T-helper 1 cell treated with Interleukin-12 subunit alpha and Interleukin-12 subunit beta and Interleukin-4 antibody, amounts not matched to agents 30 ng/mL and 1 ng/mL, for 36 hours (primary cell): Measurements from ENCODE around the gene PIP4K2B. TPM values are rescaled to one million over a fixed set of nuclear protein-coding genes. Genes with fewer than 3 reads are reported as not detected.
"Not testable (repeated sequence)": the region's sequence is repeated elsewhere in the genome, so short reads cannot be mapped to it uniquely, and the experiment has no call there.

Experiments
- intact Hi-C: fragments of 100-400 bp; cut with micrococcal nuclease; formaldehyde crosslinking; loops from one replicate; pipeline ENCODE4 v1.15.1; 2024
- total RNA-seq: library from RNA; stranded (reverse); gene quantifications from 2 replicates; pipeline ENCODE4 v1.2.3, GENCODE V29; 2022

PIP4K2B gene
- total RNA-seq, 1 donor from 2014 or later = 44.1 TPM

- intact Hi-C loops = loop anchor here (1.0 kb wide), 3 partner anchors 22 to 172 kb away; partner anchors contain the start of gene PSMB3
Measured at GRCh38 chr17:38730526-38731379, 68.6 kb downstream of the PIP4K2B start.

- intact Hi-C loops = loop anchor here (1.0 kb wide), 3 partner anchors 22 to 172 kb away; partner anchors contain the start of gene PSMB3
Measured at GRCh38 chr17:38729886-38730525, 69.3 kb downstream of the PIP4K2B start, which contains the start of gene CISD3. TSS of gene CISD3 (plus strand) at chr17:38730341. CDS start at chr17:38730359, 18 bp downstream.

- intact Hi-C loops = no loop called here
Measured at GRCh38 chr17:38729368-38729885, 69.9 kb downstream of the PIP4K2B start.

- intact Hi-C loops = loop anchor here (1.0 kb wide), 3 partner anchors 10 to 27 kb away; no protein-coding TSS in a partner anchor
Measured at GRCh38 chr17:38728290-38728831, 71.0 kb downstream of the PIP4K2B start.

- intact Hi-C loops = loop anchor here (1.0 kb wide), 3 partner anchors 9 to 26 kb away; no protein-coding TSS in a partner anchor
Measured at GRCh38 chr17:38727736-38728135, 71.6 kb downstream of the PIP4K2B start.

GRCh38 chr17:38726145-38726544 lies 73.2 kb downstream of the PIP4K2B start:
- intact Hi-C loops = not testable (repeated sequence)

GRCh38 chr17:38725066-38725465 lies 74.3 kb downstream of the PIP4K2B start:
- intact Hi-C loops = no loop called here

- intact Hi-C loops = no loop called here
Measured at GRCh38 chr17:38724337-38724988, 74.9 kb downstream of the PIP4K2B start.

GRCh38 chr17:38721802-38722201 lies 77.6 kb downstream of the PIP4K2B start:
- intact Hi-C loops = no loop called here

- intact Hi-C loops = no loop called here
Measured at GRCh38 chr17:38720941-38721340, 78.4 kb downstream of the PIP4K2B start.

- intact Hi-C loops = no loop called here
Measured at GRCh38 chr17:38719943-38720641, 79.3 kb downstream of the PIP4K2B start.

GRCh38 chr17:38719289-38719942 lies 79.9 kb downstream of the PIP4K2B start:
- intact Hi-C loops = no loop called here

GRCh38 chr17:38717139-38717745 lies 82.1 kb downstream of the PIP4K2B start:
- intact Hi-C loops = no loop called here

- intact Hi-C loops = no loop called here
Measured at GRCh38 chr17:38716368-38717005, 82.9 kb downstream of the PIP4K2B start.

Other genes starting within 250 kb of the PIP4K2B start
- 0.42 TPM in 1 of 2 replicates, not detected in the other for gene SRCIN1, start 193.6 kb downstream of the PIP4K2B start, total RNA-seq
- 16.1 and 16.5 TPM in 2 replicates for gene EPOP, start 124.6 kb downstream of the PIP4K2B start, total RNA-seq
- 303 and 305 TPM in 2 replicates for gene MLLT6, start 94.3 kb downstream of the PIP4K2B start, total RNA-seq
- gene CISD3, start 69.2 kb downstream of the PIP4K2B start, total RNA-seq = 38.3 and 47.1 TPM in 2 replicates
- 2.1 and 2.7 TPM in 2 replicates for gene PCGF2, start 51.2 kb downstream of the PIP4K2B start, total RNA-seq
- gene PSMB3, start 46.8 kb downstream of the PIP4K2B start, total RNA-seq = 318 and 320 TPM in 2 replicates
- 35.2 and 37.1 TPM in 2 replicates for gene CWC25, start 25.8 kb upstream of the PIP4K2B start, total RNA-seq
- gene RPL23, start 54.2 kb upstream of the PIP4K2B start, total RNA-seq = 1,229 and 1,273 TPM in 2 replicates
- 217 and 222 TPM in 2 replicates for gene LASP1, start 70.5 kb upstream of the PIP4K2B start, total RNA-seq
- gene FBXO47, start 167.8 kb upstream of the PIP4K2B start, total RNA-seq = not detected in 2 replicates